ENCODE data around the gene AP4M1.
A peak's percentile ranks its signal among the peaks of the same experiment; 100 is the strongest.
"Not testable (repeated sequence)": the region's sequence is repeated elsewhere in the genome, so short reads cannot be mapped to it uniquely, and the experiment has no call there.

Gene AP4M1

DNA sequence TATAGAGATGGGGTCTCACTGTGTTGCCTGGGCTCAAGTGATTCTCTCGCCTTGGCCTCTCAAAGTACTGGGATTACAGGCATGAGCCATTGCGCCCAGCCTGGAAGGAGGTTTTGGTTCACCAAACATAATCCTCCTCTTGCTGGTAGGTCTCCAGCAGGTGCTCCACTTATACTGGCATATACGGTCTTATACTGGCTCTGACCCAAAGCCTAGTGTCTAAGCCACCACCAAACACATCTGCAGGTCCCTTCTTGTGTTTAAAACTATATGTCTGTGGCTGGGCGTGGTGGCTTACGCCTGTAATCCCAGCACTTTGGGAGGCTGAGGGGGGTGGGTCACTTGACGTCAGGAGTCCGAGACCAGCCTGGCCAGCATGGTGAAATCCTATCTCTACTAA, 30.7 kb downstream of the AP4M1 start:
- no peak for DNase-seq (ENCODE audit: low spot score)

DNA sequence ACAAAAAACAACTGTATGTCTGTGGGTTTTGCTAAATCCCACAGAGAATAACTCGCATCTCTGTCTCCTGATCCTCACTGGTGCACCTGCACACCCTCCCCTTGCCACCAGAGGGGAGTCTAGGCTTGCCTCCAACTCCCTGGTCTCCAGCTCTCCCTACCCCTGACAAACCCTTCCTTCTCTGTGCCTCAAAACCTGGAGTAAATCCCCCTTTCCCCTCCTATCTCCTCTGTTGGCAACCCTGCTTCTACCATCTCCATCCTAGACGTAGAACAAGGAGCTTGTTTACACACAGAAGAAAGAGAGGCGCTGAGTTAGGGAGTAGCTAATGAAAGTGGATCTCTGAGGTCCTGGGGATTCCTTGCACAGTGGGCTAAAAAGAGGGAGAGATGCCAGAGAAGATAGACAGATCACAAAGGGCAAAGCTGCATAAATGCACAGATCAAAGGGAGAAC, 31.3 kb downstream of the AP4M1 start:
- DNase-seq (ENCODE audit: low spot score): peak; percentile 62

DNA sequence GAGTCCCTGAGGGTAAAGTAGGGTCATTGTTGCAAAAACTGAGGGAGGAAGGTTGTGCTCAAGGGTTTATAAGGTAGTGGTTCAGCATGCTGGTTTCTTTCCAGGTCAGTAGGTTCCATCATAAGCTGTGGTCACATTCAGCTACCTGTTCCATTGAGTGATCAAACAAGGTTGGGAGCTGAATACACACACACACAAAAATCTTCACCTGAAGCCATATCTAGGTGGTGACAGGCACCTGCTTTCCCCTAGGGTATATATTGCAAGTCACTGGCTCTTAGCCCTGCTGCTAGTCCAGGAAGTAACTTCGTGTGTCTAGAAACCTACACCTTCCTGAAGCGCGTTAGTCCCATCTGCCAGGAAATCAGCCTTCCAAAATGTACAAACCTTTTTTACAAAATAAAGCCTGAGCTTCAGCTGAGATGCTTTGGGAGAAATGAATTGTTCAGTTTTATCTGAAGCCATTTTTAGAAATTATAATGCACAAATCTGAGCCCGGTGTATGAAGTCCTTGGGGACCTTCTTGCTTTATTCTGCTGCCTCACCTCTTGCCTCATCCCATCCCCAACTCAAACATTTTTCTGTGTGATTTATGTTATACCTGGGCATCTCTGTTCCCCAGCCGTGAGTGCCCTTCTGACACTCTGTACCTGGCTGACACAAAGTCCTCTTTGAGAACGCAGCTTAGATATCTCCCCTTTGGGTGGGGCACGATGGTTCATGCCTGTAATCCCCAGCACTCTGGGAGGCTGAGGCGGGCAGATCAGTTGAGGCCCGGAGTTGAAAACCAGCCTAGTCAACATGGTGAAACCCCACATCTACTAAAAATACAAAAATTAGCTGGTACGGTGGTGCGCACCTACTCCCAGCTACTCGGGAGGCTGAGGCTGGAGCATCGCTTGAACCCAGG, 36.7 kb downstream of the AP4M1 start:
- no peak for DNase-seq (ENCODE audit: low spot score)

DNA sequence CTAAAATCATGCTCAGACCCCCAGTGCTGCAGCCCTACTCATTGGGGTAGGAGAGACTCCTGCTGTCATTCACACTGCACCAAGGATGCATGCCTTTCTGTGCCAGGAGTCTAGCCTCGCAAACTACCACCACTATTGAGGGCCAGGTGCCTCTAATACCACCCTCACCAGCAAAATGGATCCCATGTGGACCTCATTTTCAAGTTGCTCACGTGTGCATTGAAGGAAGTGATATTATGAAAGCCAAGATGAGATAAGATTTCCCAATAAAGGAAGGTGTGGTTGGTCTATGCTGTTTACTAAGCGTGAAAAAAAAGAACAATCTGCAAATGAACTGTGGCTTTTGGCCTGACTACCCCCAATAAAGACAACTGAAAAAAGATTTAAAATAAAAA, 40.1 kb downstream of the AP4M1 start:
- DNase-seq (ENCODE audit: low spot score): no peak

DNA sequence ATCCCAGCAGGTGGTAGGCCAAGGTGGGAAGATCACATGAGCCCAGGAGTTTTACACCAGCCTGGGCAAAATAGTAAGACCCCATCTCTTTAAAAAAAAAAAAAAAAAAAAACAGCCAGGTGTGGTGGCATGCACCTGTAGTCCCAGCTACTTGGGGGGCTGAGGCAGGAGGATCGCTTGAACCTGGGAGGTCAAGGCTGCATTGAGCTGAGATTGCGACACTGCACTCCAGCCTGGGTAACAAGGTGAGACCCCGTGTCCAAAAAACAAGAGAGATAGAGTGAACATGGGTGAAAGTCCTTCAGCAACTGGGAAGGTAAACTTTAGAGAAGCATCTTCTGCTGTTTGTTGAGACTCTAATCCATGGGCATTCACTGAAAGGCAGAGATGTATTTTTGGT, 41.0 kb downstream of the AP4M1 start:
- DNase-seq (ENCODE audit: low spot score): no peak

DNA sequence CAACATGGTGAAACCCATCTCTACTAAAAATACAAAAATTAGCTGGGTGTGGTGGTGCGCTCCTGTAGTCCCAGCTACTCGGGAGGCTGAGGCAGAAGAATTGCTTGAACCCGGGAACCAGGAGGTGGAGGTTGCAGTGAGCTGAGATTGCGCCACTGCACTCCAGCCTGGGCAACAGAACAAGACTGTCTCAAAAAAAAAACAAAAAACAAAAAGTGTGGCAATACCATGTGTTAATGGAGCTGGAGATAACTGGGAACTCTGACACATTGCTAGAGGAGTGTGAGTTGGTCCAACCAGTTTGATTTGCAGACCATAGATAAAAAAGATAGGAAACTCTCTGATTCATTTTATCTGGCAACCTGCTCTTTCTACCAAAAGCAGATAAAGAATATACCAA, 44.9 kb downstream of the AP4M1 start:
- not testable (repeated sequence) for DNase-seq (ENCODE audit: low spot score)

DNA sequence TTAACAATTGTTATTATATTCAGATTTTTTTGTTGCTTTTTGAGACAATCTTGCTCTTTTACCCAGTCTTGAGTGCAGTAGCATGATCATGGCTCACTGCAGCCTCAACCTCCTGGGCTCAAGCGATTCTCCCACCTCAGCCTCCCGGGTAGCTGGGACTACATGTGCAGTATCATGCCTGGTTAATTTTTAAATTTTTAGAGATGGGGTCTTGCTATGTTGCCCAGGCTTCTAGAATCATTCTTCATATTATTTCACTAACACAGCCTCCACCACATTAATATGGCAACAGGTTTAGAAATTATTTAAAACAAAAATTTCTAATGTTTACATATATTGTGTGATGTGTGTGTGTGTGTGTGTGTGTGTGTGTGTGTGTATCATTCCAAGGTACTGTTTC, 45.8 kb downstream of the AP4M1 start:
- DNase-seq (ENCODE audit: low spot score): no peak

DNA sequence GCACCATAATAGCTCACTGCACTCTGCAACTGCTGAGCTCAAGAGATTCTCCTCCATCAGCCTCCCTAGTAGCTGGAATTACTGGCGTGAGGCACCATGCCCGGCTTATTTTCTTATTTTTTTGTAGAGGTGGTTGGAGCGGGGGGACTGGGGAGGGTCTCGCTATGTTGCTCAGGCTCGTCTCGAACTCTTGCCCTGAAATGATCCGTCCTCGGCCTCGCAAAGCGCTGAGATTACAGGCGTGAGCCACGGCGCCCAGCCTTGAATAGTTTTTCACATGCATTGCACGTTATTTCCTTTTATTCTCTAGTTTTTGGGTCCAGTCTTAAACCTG, 46.7 kb downstream of the AP4M1 start:
- no peak for DNase-seq (ENCODE audit: low spot score)

DNA sequence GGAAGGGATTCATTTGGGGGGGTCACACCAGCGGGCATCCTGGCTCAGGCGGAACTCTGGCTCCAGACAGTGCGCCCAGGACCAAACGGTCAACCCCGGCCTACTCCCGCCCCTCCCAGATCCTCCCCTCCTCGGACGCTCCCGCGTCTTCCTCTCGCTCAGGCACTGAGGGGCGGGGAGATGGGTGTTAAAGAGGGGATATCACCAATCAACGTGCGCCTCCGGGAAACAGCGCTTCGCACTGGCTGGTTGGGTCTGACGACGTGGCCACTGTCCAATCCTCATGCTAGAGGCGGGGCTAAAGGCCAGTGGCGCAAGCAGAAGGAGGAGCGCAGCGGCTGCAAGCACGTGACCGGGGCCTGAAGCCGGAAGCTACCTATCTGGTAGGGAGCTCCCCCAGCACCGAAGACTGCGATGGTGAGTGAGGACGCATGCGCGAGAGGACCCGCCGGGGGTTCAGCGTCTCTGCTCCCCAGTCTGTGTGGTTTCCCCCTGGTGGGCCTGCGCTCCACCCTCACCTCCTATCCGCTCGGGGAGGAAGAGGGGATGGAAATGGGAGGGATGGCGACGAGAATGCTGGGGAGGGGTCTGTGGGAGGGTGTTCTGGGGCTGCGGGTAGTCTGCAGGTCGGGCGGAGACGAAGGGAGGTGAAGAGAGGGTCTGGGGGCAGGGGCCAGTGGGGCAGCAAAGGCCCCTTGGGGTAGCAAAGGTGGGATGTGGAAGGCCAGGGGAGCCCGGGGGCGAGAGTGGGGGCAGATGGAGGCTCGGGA, 47.3 kb downstream of the AP4M1 start, which contains the start of gene LAMTOR4:
Gene LAMTOR4 (plus strand): TSS at position 360 of the 770 bp plus-strand sequence. CDS start 55 bp downstream, at position 415.
- peak; percentile 100 for DNase-seq (ENCODE audit: low spot score)

DNA sequence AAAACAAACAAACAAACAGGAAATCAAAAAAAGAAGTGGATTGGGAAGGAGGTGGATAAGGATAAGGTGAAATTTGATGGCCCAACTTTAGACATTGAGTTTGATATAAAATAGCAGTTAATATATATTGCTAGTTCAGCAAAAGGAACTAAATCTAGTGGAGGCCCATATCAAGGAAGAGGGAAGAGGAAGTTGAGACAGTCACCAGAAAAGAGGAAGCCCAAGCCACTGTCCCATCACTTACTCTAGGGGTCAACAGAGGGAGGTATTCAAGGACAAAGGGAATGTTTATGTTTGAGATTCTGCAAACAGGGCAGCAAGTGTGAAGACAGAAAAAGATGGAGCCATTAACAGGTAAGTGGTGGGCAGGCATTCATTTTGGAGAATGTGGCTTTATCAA, 51.0 kb downstream of the AP4M1 start:
- no peak for DNase-seq (ENCODE audit: low spot score)

DNA sequence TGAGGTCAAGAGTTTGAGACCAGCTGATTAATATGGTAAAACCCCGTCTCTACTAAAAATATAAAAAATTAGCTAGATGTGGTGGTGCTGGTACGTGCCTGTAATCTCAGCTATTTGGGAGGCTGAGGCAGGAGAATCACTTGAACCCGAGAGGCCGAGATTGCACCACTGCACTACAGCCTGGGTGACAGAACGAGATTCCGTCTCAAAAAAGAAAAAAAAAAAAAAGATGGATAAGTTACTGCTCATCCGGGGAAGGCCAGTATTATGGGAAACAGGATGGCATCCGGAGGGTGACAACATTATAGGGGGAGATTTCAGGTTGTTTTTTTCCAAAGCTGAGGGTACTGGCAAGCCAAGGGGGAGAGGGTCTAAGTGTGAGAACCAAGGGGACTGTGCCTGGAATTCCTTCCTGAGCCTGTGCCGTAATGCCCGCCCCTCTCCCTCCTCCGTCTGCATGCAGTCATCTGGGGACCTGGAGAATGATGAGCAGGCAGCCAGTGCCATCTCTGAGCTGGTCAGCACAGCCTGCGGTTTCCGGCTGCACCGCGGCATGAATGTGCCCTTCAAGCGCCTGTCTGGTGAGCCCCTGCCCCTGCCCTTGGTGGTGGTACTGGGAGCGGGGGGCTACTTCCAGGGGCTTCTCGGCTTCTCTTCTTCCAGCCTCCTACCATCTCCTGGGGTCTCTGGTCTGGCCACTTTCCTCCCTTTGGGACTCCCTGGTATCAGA, 51.7 kb downstream of the AP4M1 start:
- DNase-seq (ENCODE audit: low spot score): no peak

DNA sequence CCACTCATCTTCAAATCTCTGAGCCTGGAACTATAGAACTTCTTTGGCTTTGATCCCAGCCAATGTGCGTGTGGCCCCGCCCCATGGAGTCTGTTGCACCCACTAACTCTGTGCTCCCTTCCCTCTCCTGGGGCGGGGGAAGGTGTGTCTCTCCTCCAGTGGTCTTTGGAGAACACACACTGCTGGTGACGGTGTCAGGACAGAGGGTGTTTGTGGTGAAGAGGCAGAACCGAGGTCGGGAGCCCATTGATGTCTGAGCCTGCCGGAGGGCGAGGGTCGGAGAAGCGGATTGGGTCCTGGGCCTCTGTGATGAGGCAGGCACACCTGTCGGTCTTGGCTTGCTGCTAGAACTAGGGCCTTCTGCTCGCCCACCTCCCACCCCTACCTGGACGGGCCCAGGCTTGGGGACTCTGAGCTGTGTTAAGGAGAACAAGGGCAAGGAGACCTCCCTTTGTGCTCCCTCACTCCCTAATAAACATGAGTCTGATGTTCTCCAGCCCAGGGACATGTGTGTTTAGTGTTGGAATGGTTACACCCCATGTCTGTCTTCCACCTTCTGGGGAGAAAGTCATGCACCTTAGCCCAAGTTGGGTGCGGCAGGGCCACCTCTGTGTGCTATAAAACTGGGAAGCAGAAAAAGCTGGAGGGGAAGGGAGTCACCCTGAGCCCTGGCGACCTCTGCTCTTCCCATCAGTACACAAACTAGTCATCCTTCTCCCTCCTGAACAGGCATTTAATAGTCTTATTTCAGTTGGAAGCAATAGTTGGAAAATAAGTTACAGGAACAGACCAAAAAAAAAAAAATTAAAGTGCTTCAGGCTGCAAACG, 52.5 kb downstream of the AP4M1 start:
- no peak for DNase-seq (ENCODE audit: low spot score)

DNA sequence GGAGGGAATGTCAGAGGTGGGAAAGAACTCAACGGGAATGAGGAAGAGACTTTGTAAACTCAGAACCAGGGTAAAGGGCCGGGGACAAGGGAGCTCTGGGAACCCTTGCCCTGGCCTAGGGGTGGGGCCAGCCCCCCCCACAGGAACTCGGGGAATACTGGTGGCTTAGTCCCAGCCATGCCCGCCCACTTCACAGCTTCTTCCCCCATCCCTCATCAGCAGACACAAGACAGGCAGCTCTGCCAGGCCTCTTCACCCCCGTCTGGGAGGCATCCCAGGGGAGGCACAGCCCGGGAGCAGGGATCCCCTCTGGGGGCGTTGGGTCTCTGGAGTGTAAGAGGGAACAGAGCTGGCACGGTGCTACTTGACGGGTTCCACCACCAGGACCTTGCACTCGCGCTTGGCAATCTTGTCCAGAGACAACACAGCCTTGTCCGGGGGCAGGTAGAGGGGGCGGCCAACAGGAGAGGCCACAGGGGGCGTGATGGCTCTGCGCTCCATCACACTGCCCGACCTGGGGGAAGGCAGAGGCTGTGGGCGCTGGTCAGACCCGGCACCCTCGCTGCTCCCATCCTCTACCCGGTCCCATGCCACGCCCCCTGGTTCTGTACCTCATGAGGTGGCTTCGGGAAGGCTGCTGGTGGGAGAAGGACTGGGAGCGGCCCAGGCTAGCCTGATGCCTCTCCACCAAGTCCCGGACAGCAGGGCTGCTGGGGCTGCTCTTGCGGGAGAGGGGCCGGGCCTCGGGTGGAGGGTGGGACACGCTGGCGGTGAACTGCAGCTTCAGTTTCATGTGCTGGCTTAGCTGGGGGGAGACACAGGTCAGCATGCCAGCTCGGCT, 53.4 kb downstream of the AP4M1 start:
- no peak for DNase-seq (ENCODE audit: low spot score)

DNA sequence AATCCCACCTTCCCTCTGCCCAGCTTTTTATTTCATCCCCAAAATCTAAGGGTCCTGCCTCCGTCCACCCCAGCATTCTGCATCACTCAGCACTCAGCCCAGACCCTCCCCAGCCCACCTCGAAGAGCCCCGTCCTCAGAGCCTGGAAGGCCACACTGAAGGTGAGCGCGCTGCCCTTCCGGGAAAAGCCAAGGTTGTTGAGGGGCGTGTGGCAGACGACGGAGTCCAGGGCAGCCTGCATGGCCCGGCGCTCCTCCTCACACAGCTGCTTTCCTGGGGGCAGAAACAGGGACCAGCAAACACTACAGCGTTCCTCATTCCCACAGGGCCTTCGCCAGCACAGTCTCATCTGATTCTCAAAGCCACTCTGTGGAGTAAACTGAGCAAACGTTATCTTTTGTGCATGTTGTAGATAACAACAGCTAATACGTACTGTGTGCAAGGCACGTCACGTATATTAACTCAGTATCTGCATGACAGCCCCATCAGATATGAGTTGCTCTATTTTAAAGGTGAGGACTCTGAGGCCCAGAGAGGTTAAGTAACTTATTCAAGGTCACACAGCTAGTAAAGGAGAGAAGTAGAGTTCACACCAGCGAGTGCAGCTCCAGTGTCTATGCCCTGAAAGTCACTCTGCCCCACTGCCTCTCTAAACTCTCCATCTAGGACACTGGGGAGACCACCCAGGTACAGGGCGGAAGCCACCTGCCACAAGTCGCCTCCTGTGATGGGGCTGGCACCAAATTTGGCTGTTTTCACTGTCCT, 54.3 kb downstream of the AP4M1 start:
- DNase-seq (ENCODE audit: low spot score): no peak

DNA sequence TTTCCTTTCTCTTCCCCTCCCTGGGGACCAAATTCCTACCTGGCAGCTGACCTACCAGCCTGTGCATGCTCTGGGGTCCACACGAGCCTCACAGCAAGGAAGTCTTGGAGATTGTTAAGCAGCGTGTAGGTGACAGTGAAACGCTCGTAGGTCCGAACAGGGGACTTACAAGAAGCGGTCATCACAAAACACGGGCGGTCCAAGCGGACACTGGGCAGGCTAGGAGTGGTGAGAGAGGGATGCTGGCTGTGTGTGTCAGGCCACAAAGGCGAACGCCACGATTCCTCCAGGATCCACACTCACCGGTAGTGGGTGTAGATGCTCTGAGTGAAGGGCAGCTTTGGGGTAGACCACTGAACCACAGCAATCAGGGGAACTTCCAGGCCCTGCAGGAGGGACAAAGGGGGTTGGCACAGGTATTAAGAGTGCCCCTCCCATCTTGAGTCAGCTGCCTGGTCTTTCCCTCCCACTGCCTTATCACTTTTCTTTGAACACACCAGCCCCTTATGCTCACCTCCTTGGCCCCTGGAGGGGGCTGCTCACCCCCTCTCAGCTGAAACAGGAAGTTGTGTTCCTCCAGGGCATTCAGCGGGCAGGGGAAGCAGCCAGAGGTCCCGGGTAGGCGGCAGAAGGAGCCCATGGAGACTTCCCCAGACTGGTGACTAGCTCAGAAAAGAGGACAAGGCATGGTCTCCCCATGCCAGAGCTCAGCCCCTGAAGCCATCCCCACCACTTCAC, 55.1 kb downstream of the AP4M1 start:
- no peak for DNase-seq (ENCODE audit: low spot score)

DNA sequence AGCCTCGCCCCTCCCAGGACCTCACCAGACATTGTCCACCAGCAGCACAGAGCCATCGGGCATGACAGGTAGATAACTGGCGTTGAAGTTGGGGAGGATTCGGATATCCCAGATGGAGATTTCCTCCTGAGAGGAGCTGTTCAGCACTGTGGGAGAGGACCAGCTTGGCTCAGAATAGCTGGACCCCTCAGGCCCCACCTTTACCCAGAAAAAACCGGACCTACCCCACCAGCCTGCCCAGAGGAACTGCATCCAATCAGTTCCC, 55.6 kb downstream of the AP4M1 start:
- no peak for DNase-seq (ENCODE audit: low spot score)

DNA sequence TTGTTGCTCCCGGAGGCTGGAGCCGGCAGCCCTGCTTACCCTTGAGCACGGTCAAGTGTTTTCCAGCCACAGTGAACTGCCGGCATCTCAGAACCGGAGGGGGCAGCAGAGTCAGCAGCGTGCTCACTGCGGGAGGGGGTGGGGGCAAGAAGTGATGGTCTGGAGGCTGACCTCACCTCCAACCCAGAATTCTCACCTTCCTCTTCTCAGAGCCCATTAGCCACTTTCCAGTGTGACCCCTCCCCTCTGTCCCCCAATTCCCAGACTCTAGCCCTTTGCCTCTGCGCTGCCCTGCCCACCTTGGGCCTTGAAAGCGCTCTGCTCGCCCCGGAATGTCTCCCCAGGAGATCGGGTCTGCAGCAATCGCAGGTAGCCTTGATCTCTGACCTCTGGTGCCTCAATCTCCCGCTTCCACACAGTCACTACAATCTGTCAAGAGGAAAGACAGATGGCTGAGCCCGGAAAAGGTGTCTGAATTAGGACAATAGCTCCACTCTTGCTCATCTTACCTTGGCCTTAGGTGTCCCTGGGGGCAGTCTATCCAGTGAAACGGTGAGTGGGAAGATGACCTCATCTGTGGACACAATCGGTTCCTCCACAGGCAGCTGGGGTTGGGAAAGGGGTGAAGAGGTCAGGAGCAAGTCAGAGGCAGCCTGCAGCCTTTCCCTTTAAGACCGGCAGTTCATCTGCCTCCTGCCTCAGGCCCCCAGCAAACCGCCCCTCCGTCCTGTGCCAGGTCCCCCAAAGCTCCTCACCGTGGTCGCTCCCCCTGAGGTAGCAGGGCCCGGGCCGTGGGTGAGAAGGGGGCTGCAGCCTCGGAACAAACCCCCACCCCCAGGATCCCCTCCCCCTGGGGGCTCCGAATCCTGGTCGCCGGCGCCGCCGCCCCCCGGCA, 56.1 kb downstream of the AP4M1 start:
- peak; percentile 63 for DNase-seq (ENCODE audit: low spot score)
